ENCODE data around the gene LRRC71.

DNA sequence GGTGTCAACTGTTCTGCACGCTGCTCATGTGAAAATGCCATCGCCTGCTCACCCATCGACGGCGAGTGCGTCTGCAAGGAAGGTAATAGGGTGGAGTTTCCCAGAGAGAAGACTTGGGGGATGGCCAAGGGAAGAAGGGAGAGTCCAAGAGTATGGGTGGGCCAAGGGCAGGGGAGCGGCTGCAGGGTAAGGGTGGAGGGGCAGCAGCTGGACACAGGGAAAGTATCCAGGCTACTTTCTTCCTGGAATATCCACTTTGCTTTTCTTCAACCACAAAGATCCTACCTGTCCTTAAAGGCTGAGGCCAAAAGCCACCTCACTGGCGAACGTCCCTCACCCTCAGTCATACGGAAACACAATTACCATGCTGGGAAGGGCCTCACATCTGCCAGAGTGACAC lies 11.5 kb upstream of the LRRC71 start:
- TF ChIP-seq RARB (CRISPR knock-in tag; IDR thresholded peaks at IDR 0.05) (no peak), CSDC2 (CRISPR knock-in tag; IDR thresholded peaks at IDR 0.05) (no peak), ESRRG (CRISPR knock-in tag; IDR thresholded peaks at IDR 0.05) (no peak), TOX (CRISPR knock-in tag; IDR thresholded peaks at IDR 0.05; ENCODE audit: borderline replicate concordance) (no peak), ZNF565 (CRISPR knock-in tag; conservative IDR thresholded peaks at IDR 0.05; ENCODE audit: low read depth) (no peak), ISL1 (CRISPR knock-in tag; IDR thresholded peaks at IDR 0.05) (no peak), BACH2 (CRISPR knock-in tag; IDR thresholded peaks at IDR 0.05; ENCODE audit: borderline replicate concordance) (no peak), OSR1 (CRISPR knock-in tag; IDR thresholded peaks at IDR 0.05) (no peak), ZNF8 (CRISPR knock-in tag; IDR thresholded peaks at IDR 0.05) (no peak), PPARA (CRISPR knock-in tag; IDR thresholded peaks at IDR 0.05; ENCODE audit: borderline replicate concordance) (no peak)
- TF ChIP-seq, protein P1, sequence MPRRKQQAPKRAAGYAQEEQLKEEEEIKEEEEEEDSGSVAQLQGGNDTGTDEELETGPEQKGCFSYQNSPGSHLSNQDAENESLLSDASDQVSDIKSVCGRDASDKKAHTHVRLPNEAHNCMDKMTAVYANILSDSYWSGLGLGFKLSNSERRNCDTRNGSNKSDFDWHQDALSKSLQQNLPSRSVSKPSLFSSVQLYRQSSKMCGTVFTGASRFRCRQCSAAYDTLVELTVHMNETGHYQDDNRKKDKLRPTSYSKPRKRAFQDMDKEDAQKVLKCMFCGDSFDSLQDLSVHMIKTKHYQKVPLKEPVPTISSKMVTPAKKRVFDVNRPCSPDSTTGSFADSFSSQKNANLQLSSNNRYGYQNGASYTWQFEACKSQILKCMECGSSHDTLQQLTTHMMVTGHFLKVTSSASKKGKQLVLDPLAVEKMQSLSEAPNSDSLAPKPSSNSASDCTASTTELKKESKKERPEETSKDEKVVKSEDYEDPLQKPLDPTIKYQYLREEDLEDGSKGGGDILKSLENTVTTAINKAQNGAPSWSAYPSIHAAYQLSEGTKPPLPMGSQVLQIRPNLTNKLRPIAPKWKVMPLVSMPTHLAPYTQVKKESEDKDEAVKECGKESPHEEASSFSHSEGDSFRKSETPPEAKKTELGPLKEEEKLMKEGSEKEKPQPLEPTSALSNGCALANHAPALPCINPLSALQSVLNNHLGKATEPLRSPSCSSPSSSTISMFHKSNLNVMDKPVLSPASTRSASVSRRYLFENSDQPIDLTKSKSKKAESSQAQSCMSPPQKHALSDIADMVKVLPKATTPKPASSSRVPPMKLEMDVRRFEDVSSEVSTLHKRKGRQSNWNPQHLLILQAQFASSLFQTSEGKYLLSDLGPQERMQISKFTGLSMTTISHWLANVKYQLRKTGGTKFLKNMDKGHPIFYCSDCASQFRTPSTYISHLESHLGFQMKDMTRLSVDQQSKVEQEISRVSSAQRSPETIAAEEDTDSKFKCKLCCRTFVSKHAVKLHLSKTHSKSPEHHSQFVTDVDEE (CRISPR knock-in tag; IDR thresholded peaks at IDR 0.05), result no peak

All from SK-N-SH treated with all-trans-retinoic acid at 6 μM for 48 hours (cell line).